Calu3 (cell line): ENCODE measurements around the gene APOL5. TPM values are rescaled to one million over a fixed set of nuclear protein-coding genes. Genes with fewer than 3 reads are reported as not detected.
A peak's percentile ranks its signal among the peaks of the same experiment; 100 is the strongest.

ENCODE experiments used
- BruUV-seq: library from RNA; stranded (reverse); fragments of 400-500 nt; replicated peaks from 2 replicates; lab custom pipeline; 2021; lab: Mats Ljungman, UMichigan
- CTCF ChIA-PET: fragments of 300-600 bp; sonication (Branson Sonifier 250); formaldehyde crosslinking; loops from one replicate; lab custom pipeline; 2022; ENCODE audit warnings: antibody characterized with exemption; lab: Charles Lee
- DNase-seq: peaks from one replicate; pipeline ENCODE4 v3.0.0; 2022
- H3K27ac Mint-ChIP-seq: one replicate; pipeline ENCODE4 v1.8.0; 2022; ENCODE audit warnings: mixed read lengths; ENCODE audit not compliant: unreplicated experiment
- H3K27me3 Mint-ChIP-seq: one replicate; pipeline ENCODE4 v1.8.0; 2022; ENCODE audit warnings: mixed read lengths; ENCODE audit not compliant: unreplicated experiment
- H3K36me3 Mint-ChIP-seq: one replicate; pipeline ENCODE4 v1.8.0; 2022; ENCODE audit warnings: mild to moderate bottlenecking, moderate library complexity, mixed read lengths; ENCODE audit not compliant: insufficient read depth, unreplicated experiment
- H3K4me1 Mint-ChIP-seq: one replicate; pipeline ENCODE4 v1.8.0; 2022; ENCODE audit warnings: mild to moderate bottlenecking, low read depth, mixed read lengths; ENCODE audit not compliant: unreplicated experiment
- H3K4me3 Mint-ChIP-seq: one replicate; pipeline ENCODE4 v1.8.0; 2022; ENCODE audit warnings: mild to moderate bottlenecking, low read depth, moderate library complexity, mixed read lengths; ENCODE audit not compliant: unreplicated experiment
- H3K9me3 Mint-ChIP-seq: one replicate; pipeline ENCODE4 v1.8.0; 2022; ENCODE audit warnings: low read depth, mixed read lengths; ENCODE audit not compliant: unreplicated experiment
- intact Hi-C: fragments of 100-400 bp; cut with micrococcal nuclease; formaldehyde crosslinking; loops from one replicate; pipeline ENCODE4 v1.10.0; 2022; ENCODE audit not compliant: unreplicated experiment
- total RNA-seq: library from RNA; stranded (reverse); gene quantifications from 2 replicates; pipeline ENCODE4 v1.2.3, GENCODE V29; 2022
- TF ChIP-seq, protein P1 (sequence below): fragments of 200-600 bp; IDR thresholded peaks from one replicate; pipeline ENCODE4 v1.8.0; 2022; ENCODE audit warnings: antibody characterized with exemption; ENCODE audit not compliant: unreplicated experiment

Gene APOL5
- total RNA-seq, 1 experiment from 2014 or later = not detected

DNA sequence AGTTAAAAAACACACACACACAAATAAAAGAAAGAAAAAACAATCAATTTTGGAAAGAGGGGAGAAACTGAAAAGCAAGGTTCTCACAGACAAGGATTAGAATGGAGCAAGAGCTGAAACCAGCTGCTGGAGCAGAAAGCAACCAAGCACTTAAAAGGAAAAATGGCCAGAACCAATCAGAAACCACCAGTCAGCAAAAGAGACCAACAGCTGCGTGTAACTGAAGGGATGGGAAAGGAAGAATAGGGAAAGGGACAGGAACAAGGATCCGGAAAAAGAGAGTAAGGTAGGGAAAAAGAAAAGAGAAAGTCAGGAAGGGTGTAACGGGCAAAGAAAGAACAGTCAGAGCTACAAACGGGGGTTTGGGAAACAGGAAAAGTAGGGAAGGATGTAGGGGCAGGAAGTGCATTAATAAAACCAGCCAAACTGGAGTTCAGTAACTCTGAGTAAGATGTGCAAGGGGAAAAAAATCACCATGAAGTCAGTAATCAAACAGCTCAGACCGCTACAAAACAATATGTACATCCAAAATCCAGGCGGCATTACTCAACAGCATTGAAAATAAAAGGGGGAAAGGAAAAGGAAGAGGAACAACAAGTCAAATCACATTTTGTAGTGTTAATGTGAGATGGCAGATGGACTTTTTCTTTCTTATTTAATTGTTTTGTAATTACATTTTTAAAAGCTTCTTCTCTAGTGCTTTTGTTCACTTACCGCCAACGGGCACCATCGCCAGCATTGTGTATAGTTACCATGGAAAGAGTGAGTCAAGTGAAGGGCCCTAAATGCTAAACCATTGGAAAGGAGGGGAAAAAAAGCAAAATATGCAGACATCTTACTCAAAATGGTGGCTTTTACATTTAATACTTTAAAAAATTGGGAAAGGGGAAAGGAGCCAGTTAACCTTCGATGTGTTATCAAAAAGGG, 49.2 kb downstream of the APOL5 start:
- no TSS peak for BruUV-seq

DNA sequence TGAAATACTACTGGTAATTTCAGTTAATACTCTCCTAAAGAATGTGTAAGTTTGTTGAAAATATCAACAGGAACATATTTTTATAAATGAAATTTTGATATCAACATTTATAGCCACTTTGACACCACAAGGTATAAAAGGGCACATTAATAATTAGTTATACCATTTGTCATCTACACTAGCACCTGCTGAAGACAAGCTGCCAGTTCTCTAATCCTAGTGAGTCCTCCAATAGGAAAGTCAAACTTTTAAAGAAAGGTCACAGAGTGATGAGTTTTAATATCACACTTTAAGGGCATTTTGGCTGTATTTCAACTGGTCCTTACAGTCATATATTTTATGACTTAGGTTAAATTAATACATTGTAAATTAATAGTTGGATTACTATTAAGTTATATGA, 52.3 kb downstream of the APOL5 start:
- TF ChIP-seq, protein P1, sequence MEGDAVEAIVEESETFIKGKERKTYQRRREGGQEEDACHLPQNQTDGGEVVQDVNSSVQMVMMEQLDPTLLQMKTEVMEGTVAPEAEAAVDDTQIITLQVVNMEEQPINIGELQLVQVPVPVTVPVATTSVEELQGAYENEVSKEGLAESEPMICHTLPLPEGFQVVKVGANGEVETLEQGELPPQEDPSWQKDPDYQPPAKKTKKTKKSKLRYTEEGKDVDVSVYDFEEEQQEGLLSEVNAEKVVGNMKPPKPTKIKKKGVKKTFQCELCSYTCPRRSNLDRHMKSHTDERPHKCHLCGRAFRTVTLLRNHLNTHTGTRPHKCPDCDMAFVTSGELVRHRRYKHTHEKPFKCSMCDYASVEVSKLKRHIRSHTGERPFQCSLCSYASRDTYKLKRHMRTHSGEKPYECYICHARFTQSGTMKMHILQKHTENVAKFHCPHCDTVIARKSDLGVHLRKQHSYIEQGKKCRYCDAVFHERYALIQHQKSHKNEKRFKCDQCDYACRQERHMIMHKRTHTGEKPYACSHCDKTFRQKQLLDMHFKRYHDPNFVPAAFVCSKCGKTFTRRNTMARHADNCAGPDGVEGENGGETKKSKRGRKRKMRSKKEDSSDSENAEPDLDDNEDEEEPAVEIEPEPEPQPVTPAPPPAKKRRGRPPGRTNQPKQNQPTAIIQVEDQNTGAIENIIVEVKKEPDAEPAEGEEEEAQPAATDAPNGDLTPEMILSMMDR = no peak
- Mint-ChIP-seq H3K27me3 (no peaks in the 10 kb centered on the region), H3K4me1 (peaks cover 10% of the 10 kb centered on the region), H3K36me3 (no peaks in the 10 kb centered on the region), H3K27ac (no peak overlapping the region), H3K9me3 (no peaks in the 10 kb centered on the region), H3K4me3 (no peak overlapping the region)
- CTCF ChIA-PET = no interaction called here
- DNase-seq = no peak
- no TSS peak for BruUV-seq
- intact Hi-C loops = no loop called here

More for the DNA sequence above, 49.2 kb downstream of the APOL5 start:
- Mint-ChIP-seq H3K36me3 (no peaks in the 10 kb centered on the region), H3K4me3 (no peak overlapping the region), H3K4me1 (peaks cover 10% of the 10 kb centered on the region), H3K27ac (peak overlapping the region; percentile 2), H3K9me3 (no peaks in the 10 kb centered on the region), H3K27me3 (no peaks in the 10 kb centered on the region)
- intact Hi-C loops = no loop called here
- DNase-seq = no peak
- CTCF ChIA-PET = interaction anchor here (0.7 kb wide), 1 partner anchor 747 kb away, joined by 3 read pairs; no protein-coding TSS in a partner anchor
- TF ChIP-seq, protein P1 = no peak

DNA sequence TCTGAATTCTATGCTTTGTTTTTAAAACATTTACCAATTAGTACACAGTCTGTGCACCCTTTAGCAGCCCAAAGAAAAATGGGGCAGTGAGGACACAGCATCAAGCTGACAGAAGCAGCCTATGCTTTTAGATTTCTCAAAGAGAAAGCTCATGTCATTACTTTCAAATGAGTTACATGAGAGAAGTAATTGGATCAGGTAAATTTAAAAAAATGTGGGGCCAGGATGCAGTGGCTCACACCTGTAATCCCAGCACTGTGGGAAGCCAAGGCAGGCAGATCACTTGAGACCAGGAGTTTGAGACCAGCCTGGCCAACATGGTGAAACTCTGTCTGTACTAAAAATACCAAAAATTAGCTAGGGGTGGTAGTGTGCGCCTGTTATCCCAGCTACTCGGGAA, 57.7 kb downstream of the APOL5 start:
- CTCF ChIA-PET = no interaction called here
- no peak overlapping the region for H3K27ac Mint-ChIP-seq
- peaks cover 8% of the 10 kb centered on the region for H3K4me1 Mint-ChIP-seq
- no peak for DNase-seq
- BruUV-seq = no TSS peak
- no peaks in the 10 kb centered on the region for H3K27me3 Mint-ChIP-seq
- no peaks in the 10 kb centered on the region for H3K9me3 Mint-ChIP-seq
- no peak overlapping the region for H3K4me3 Mint-ChIP-seq
- peaks cover 4% of the 10 kb centered on the region for H3K36me3 Mint-ChIP-seq
- intact Hi-C loops = loop anchor here (5.0 kb wide), 1 partner anchor 67 kb away; no protein-coding TSS in a partner anchor
- TF ChIP-seq, protein P1 = no peak

DNA sequence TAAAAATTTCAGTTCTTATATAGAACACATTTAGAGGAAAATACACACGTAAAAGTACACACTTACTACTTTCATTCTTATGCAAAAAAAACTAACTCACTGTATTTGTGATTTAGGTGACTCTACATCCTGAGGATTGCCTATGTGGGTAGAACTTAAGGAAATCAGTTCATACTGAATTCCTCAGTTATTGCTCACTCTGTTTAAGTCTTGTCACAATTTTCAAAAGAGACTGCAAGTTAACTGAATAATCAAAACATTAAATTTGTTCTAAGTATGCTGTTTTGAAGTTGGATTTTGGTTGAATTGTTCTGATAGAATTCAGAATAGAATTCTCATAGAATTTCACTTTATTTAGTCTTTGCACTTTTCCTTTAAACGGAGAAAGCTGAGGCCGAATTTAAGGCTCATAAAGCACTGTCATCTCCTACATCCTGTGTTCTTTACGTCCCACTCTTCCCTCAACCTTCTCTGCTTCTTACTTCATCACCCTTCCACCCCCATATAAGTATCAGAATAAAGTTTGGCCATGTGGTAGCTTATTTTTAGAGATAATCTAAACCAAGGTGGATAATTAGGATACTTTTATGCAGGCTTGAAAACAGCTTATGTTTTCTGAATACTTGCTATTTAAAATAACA, 59.8 kb downstream of the APOL5 start:
- Mint-ChIP-seq H3K9me3 (no peaks in the 10 kb centered on the region), H3K4me1 (peaks cover 8% of the 10 kb centered on the region), H3K27me3 (no peaks in the 10 kb centered on the region), H3K36me3 (peaks cover 4% of the 10 kb centered on the region), H3K27ac (peak overlapping the region; percentile 73), H3K4me3 (no peak overlapping the region)
- BruUV-seq = no TSS peak
- intact Hi-C loops = loop anchor here (5.0 kb wide), 1 partner anchor 65 kb away; no protein-coding TSS in a partner anchor
- TF ChIP-seq, protein P1 = no peak
- DNase-seq = no peak
- CTCF ChIA-PET = no interaction called here

Other genes starting within 250 kb of the APOL5 start
- 0.10 and 0.14 TPM in 2 replicates for gene RASD2, start 177.0 kb upstream of the APOL5 start, total RNA-seq
- 0.37 TPM in 1 of 2 replicates, not detected in the other for gene MB, start 100.5 kb upstream of the APOL5 start, total RNA-seq
- 24.0 and 39.9 TPM in 2 replicates for gene APOL6, start 69.4 kb upstream of the APOL5 start, total RNA-seq